Cardiac muscle cell (in vitro differentiated cells and primary cell): ENCODE measurements around the gene ZKSCAN2. TPM values are rescaled to one million over a fixed set of nuclear protein-coding genes. Genes with fewer than 3 reads are reported as not detected.

Experiments
- DNase-seq, 2 donors: peaks; one replicate each; pipeline versions ENCODE4 v3.0.0 to v3.0.0-alpha.2; 2010 to 2017; ENCODE audit warnings: low read depth in 1 of 2, low spot score in 1 of 2
- H3K27ac ChIP-seq: fragments of 200-600 bp; sonication (generic); 2 replicates; pipeline ENCODE4 v1.5.1; 2016
- H3K27me3 ChIP-seq: fragments of 200-600 bp; sonication (generic); 2 replicates; pipeline ENCODE4 v1.6.0; 2016; ENCODE audit warnings: control low read depth
- H3K36me3 ChIP-seq: fragments of 200-600 bp; sonication (generic); 2 replicates; pipeline ENCODE4 v1.5.1; 2016; ENCODE audit warnings: control low read depth
- H3K4me1 ChIP-seq: fragments of 200-600 bp; sonication (generic); 2 replicates; pipeline ENCODE4 v1.8.1; 2017; ENCODE audit warnings: low read depth, mild to moderate bottlenecking, mixed run types
- H3K4me3 ChIP-seq: fragments of 200-600 bp; sonication (generic); 2 replicates; pipeline ENCODE4 v1.5.1; 2016; ENCODE audit warnings: mild to moderate bottlenecking
- H3K9me3 ChIP-seq: fragments of 200-600 bp; sonication (generic); 2 replicates; pipeline ENCODE4 v1.5.1; 2017; ENCODE audit warnings: low read depth, mild to moderate bottlenecking, control low read depth
- polyA plus RNA-seq: library from polyadenylated mRNA; unstranded; fragments of >200 nt; fragmentation: Nextera tagmentation; extraction: Ambion mirVana; gene quantifications from 2 replicates; pipeline ENCODE4 v1.2.1, GENCODE V29; 2016
- total RNA-seq: library from RNA; depleted of rRNA; stranded (reverse); fragments of >200 nt; gene quantifications from 2 replicates; pipeline ENCODE4 v1.2.3, GENCODE V29; 2016
- TF ChIP-seq, protein P1 (sequence below): IDR thresholded peaks from 2 replicates; pipeline ENCODE4 v1.5.1; 2012; ENCODE audit warnings: low read depth, mild to moderate bottlenecking, low read length

ZKSCAN2 gene
- total and polyA plus RNA-seq, 2 experiments from 2014 or later: 4.8 to 11.4 TPM

DNA sequence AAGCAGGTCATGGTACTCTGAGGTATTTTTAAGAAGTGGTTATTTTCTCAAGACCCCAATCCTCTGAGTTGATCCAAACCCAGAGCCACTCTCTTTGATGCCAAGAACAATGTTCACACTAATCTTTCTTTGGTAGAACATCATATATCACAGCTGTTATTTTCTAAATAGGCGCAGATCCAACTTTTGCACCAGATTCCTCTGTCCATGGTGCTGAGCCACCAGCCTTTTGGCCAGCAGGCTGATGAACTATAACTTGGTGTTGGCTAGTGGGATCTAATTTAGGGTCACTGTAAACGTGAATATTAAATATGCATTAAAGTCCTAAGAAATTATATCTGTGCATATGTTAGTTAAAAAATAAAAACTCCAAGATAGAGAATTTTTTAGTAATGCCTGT is 7.0 kb upstream of the ZKSCAN2 start:
- Histone ChIP-seq H3K4me1 (peaks cover 6% of the 10 kb centered on the region), H3K4me3 (no peak overlapping the region), H3K27me3 (no peaks in the 10 kb centered on the region), H3K36me3 (no peaks in the 10 kb centered on the region), H3K27ac (no peak overlapping the region), H3K9me3 (no peaks in the 10 kb centered on the region)
- peak; percentile 47 to 49 for DNase-seq
- TF ChIP-seq, protein P1, sequence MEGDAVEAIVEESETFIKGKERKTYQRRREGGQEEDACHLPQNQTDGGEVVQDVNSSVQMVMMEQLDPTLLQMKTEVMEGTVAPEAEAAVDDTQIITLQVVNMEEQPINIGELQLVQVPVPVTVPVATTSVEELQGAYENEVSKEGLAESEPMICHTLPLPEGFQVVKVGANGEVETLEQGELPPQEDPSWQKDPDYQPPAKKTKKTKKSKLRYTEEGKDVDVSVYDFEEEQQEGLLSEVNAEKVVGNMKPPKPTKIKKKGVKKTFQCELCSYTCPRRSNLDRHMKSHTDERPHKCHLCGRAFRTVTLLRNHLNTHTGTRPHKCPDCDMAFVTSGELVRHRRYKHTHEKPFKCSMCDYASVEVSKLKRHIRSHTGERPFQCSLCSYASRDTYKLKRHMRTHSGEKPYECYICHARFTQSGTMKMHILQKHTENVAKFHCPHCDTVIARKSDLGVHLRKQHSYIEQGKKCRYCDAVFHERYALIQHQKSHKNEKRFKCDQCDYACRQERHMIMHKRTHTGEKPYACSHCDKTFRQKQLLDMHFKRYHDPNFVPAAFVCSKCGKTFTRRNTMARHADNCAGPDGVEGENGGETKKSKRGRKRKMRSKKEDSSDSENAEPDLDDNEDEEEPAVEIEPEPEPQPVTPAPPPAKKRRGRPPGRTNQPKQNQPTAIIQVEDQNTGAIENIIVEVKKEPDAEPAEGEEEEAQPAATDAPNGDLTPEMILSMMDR: no peak

DNA sequence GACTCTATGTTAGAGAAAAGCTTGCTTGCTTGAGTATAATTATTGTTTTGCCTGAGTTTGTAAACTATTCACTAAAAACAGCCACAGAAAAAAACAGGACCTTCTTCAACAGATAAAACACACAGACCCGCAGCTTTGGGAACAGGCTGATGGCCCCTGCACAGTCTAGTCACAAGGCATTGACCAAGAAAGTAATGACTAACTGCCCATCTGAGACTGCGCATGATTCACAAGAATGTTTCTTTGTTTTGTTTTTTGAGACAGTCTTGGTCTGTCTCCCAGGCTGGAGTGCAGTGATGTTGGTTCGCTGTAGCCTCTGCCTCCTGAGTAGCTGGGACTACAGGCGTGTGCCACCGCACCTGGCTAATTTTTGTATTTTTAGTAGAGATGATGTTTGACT is 2.8 kb upstream of the ZKSCAN2 start:
- H3K9me3 ChIP-seq: no peaks in the 10 kb centered on the region

GRCh38 chr16:25258861-25259179 is 1.2 kb upstream of the ZKSCAN2 start:
- no peaks in the 10 kb centered on the region for H3K27me3 ChIP-seq
- DNase-seq: no peak
- peak overlapping the region; percentile 99 for H3K27ac ChIP-seq
- TF ChIP-seq, protein P1: no peak
- peaks cover 26% of the 10 kb centered on the region for H3K4me1 ChIP-seq
- peaks cover 7% of the 10 kb centered on the region for H3K36me3 ChIP-seq
- H3K9me3 ChIP-seq: no peaks in the 10 kb centered on the region
- peak overlapping the region; percentile 49 for H3K4me3 ChIP-seq

More for the DNA sequence above, 2.8 kb upstream of the ZKSCAN2 start:
- no peaks in the 10 kb centered on the region for H3K36me3 ChIP-seq
- no peaks in the 10 kb centered on the region for H3K27me3 ChIP-seq
- TF ChIP-seq, protein P1: no peak
- no peak overlapping the region for H3K4me3 ChIP-seq
- H3K27ac ChIP-seq: no peak overlapping the region
- peaks cover 26% of the 10 kb centered on the region for H3K4me1 ChIP-seq
- no peak for DNase-seq

DNA sequence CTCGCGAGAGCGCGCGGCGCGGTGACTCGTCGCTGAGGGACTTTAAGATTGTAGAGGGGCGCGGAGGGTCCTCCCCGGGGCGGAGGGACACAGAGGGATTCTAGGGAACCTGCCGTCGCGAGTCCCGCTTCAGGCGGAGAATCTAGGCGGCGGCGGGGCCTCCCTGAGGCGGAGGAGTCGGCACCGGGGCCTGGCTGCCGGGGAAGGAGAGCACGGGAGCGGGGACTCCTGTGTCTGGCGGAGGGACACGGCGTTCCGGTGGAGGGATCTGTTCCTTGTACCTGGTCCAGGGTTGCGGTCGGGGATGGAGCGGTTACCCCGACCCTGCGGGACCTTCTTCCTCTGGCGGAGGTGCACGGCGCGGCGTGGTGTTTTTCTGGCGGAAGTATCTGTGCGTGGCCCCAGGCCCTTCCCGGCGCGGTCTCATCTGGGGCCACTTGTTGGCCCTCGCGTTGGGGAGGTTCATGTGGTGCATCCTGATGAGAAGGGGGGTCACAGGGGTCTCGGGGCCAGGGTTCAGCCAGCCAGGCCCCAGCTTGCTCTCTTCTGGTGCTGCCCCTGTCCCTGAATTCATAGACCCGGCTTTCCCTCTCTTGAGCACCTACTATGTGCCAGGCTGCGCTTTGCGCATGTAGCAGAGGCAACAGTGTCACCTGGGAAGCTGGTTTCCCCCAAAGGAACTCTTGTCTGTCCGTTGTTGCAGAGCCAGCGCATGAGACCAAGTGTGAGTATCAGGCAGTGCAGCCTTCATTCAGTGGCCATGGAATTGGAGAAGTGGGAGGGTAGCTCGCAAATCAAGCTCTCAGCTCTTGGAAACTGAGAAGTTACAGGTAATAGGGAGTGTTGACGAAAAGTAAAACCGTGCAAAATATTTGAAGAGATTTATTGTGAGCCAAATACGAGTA is 563 bp upstream of the ZKSCAN2 start:
- Histone ChIP-seq H3K9me3 (no peaks in the 10 kb centered on the region), H3K4me1 (peaks cover 26% of the 10 kb centered on the region), H3K27ac (peak overlapping the region; percentile 99), H3K36me3 (peaks cover 13% of the 10 kb centered on the region), H3K4me3 (peak overlapping the region; percentile 49), H3K27me3 (no peaks in the 10 kb centered on the region)
- peak; percentile 90 to 91 for DNase-seq
- TF ChIP-seq, protein P1: no peak

DNA sequence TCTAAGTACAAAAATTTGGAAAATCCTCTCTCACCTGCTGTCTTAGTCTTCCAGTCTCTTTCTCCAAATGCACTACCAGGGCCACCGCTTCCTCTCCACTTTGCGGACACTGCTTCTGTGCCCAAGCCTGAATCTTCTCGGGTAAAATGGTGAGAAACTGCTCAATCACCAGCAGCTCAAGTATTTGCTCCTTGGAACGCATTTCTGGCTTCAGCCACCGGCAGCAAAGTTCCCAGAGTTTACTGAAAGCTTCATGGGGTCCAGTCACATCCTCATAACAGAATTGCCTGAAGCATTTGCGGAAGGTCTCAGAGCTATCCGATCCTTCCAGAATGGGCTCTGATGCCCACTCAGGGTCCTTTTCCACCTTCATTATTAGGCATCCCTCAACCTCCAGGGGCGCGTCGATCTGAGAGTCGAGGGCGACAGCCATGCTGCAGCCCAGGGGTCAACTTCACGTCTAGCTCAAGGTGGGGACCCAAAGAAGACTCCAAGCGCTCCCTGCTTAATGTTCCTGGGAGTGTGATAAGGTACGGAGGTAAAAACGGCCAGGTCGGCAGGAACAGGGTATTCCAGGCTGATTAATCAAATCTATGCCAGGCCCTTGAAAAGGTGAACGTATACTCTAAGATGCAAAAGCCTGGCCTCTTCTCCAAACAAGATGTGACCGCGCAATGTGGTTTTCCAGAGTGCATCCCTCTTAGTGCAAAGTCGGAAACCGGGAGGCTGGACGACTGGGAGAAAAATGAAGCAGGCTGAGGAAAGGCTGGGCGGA is 763 bp downstream of the ZKSCAN2 start:
- H3K9me3 ChIP-seq: no peaks in the 10 kb centered on the region
- TF ChIP-seq, protein P1: peak; percentile 14
- peak overlapping the region; percentile 49 for H3K4me3 ChIP-seq
- H3K27ac ChIP-seq: peak overlapping the region; percentile 99
- peaks cover 22% of the 10 kb centered on the region for H3K36me3 ChIP-seq
- peaks cover 26% of the 10 kb centered on the region for H3K4me1 ChIP-seq
- DNase-seq: peak; percentile 23 to 44
- no peaks in the 10 kb centered on the region for H3K27me3 ChIP-seq
